WTC11 (cell line): ENCODE data around the gene TMEM87A. TPM values are rescaled to one million over a fixed set of nuclear protein-coding genes. Genes with fewer than 3 reads are reported as not detected.

Experiments used
- ATAC-seq: fragments of 200-7000 bp; cut with Tn5 transposase; 2 replicates; pipeline ENCODE4 v1.10.0; 2021; ENCODE audit warnings: mild to moderate bottlenecking, moderate library complexity
- CTCF ChIA-PET: fragments of 300-600 bp; sonication (Branson Sonifier 250); formaldehyde crosslinking; loops from one replicate; lab custom pipeline; 2021; ENCODE audit warnings: antibody characterized with exemption; lab: Charles Lee
- POLR2A ChIA-PET: fragments of 350-600 bp; sonication (Branson Sonifier 250); formaldehyde crosslinking; loops from one replicate; lab custom pipeline; 2021; ENCODE audit warnings: antibody characterized with exemption; lab: Charles Lee
- DNase-seq: peaks from one replicate; pipeline ENCODE4 v3.0.0; 2021; ENCODE audit warnings: low spot score
- H3K27ac Mint-ChIP-seq: 2 replicates; pipeline ENCODE4 v1.8.0; 2021; ENCODE audit warnings: mixed read lengths
- H3K27me3 Mint-ChIP-seq: 2 replicates; pipeline ENCODE4 v1.8.0; 2021; ENCODE audit warnings: low read depth, mild to moderate bottlenecking, moderate library complexity, mixed read lengths
- H3K36me3 Mint-ChIP-seq: 2 replicates; pipeline ENCODE4 v1.8.0; 2021; ENCODE audit warnings: mixed read lengths
- H3K4me1 Mint-ChIP-seq: 2 replicates; pipeline ENCODE4 v1.8.0; 2022; ENCODE audit warnings: mixed read lengths
- H3K4me3 Mint-ChIP-seq: 2 replicates; pipeline ENCODE4 v1.8.0; 2021; ENCODE audit warnings: mild to moderate bottlenecking, moderate library complexity, mixed read lengths
- H3K9me3 Mint-ChIP-seq: 2 replicates; pipeline ENCODE4 v1.8.0; 2021; ENCODE audit warnings: mixed read lengths
- AFF4 ChIP-seq: sonication (generic); formaldehyde crosslinking; IDR thresholded peaks from 2 replicates; pipeline ENCODE4 v1.8.1; 2023; ENCODE audit warnings: mild to moderate bottlenecking, missing genetic modification reagents, borderline replicate concordance
- ATF3 ChIP-seq: sonication (generic); formaldehyde crosslinking; conservative IDR thresholded peaks from 2 replicates; pipeline ENCODE4 v1.8.1; 2022; ENCODE audit warnings: mild to moderate bottlenecking, missing genetic modification reagents
- CREB1 ChIP-seq: sonication (generic); formaldehyde crosslinking; IDR thresholded peaks from 2 replicates; pipeline ENCODE4 v1.8.0; 2023; ENCODE audit warnings: mild to moderate bottlenecking, missing genetic modification reagents
- GTF2I ChIP-seq: fragments of 250-450 bp; sonication (Bioruptor Pico); conservative IDR thresholded peaks from 2 replicates; pipeline ENCODE4 v1.4.0; 2021; ENCODE audit warnings: mild to moderate bottlenecking
- HMGXB4 ChIP-seq: sonication (generic); formaldehyde crosslinking; IDR thresholded peaks from 2 replicates; pipeline ENCODE4 v1.8.1; 2023; ENCODE audit warnings: mild to moderate bottlenecking, moderate library complexity, missing genetic modification reagents
- MXD4 ChIP-seq: fragments of 250-450 bp; sonication (Bioruptor Pico); IDR thresholded peaks from 2 replicates; pipeline ENCODE4 v1.8.0; 2021; ENCODE audit warnings: mild to moderate bottlenecking, moderate library complexity, borderline replicate concordance
- ZNF232 ChIP-seq: sonication (generic); formaldehyde crosslinking; IDR thresholded peaks from 2 replicates; pipeline ENCODE4 v1.8.0; 2022; ENCODE audit warnings: mild to moderate bottlenecking, missing genetic modification reagents
- ZNF396 ChIP-seq: fragments of 250-450 bp; sonication (Bioruptor Pico); IDR thresholded peaks from 2 replicates; pipeline ENCODE4 v1.8.0; 2021; ENCODE audit warnings: mild to moderate bottlenecking, moderate library complexity, borderline replicate concordance
- ZNF532 ChIP-seq: fragments of 250-450 bp; sonication (Bioruptor Pico); IDR thresholded peaks from 2 replicates; pipeline ENCODE4 v1.9.0; 2021; ENCODE audit warnings: mild to moderate bottlenecking, borderline replicate concordance
- ZNF671 ChIP-seq: fragments of 250-450 bp; sonication (Bioruptor Pico); IDR thresholded peaks from 2 replicates; pipeline ENCODE4 v1.8.0; 2021; ENCODE audit warnings: mild to moderate bottlenecking
- total RNA-seq: library from RNA; stranded (reverse); gene quantifications from 3 replicates; pipeline ENCODE4 v1.2.3, GENCODE V29; 2021
- TF ChIP-seq, protein P1 (sequence below): fragments of 200-600 bp; IDR thresholded peaks from 2 replicates; pipeline ENCODE4 v1.8.0; 2022; ENCODE audit warnings: antibody characterized with exemption
- TF ChIP-seq, protein P2 (sequence below): sonication (generic); formaldehyde crosslinking; IDR thresholded peaks from 2 replicates; pipeline ENCODE4 v1.8.0; 2023; ENCODE audit warnings: missing genetic modification reagents, mild to moderate bottlenecking, borderline replicate concordance
- TF ChIP-seq, protein P3 (sequence below): sonication (generic); formaldehyde crosslinking; IDR thresholded peaks from 2 replicates; pipeline ENCODE4 v1.8.1; 2022; ENCODE audit warnings: low read depth, missing genetic modification reagents, borderline replicate concordance

TMEM87A gene
- total RNA-seq, 1 experiment from 2014 or later = 32.4 TPM

DNA sequence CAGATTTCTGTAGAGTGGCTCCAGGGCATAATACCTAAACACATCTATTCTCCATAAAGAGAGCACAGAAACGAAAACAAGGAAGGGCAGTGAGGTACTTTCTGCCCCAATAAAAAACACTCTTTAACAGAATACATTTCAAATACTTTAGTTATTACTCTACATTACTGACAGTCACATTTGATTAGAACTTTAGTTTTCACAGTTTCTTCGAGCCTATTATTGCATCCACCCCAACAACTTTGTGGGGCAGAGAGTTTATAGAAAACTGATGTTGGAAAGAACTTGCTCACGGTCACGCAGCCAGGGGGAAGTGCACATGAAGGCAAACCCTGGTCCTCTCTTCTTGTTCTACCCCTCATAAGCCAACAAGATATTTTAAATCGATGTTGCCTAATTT is 74.1 kb downstream of the TMEM87A start:
- Mint-ChIP-seq H3K36me3 (peaks cover 13% of the 10 kb centered on the region), H3K4me1 (no peaks in the 10 kb centered on the region), H3K9me3 (peaks cover 6% of the 10 kb centered on the region; the same call in 1 of the 2 replicates), H3K27me3 (no peaks in the 10 kb centered on the region), H3K4me3 (no peak overlapping the region), H3K27ac (no peak overlapping the region)
- DNase-seq (no peak), ATAC-seq (no peak)
- ChIA-PET CTCF (no interaction called here), POLR2A (no interaction called here)
- TF ChIP-seq ZNF532 (no peak), ATF3 (CRISPR knock-in tag) (no peak), GTF2I (CRISPR knock-in tag) (no peak), CREB1 (no peak), AFF4 (no peak), ZNF232 (CRISPR knock-in tag) (no peak), HMGXB4 (CRISPR knock-in tag) (no peak), ZNF396 (CRISPR knock-in tag) (no peak), MXD4 (CRISPR knock-in tag) (no peak), ZNF671 (CRISPR knock-in tag) (no peak)
- TF ChIP-seq, protein P1, sequence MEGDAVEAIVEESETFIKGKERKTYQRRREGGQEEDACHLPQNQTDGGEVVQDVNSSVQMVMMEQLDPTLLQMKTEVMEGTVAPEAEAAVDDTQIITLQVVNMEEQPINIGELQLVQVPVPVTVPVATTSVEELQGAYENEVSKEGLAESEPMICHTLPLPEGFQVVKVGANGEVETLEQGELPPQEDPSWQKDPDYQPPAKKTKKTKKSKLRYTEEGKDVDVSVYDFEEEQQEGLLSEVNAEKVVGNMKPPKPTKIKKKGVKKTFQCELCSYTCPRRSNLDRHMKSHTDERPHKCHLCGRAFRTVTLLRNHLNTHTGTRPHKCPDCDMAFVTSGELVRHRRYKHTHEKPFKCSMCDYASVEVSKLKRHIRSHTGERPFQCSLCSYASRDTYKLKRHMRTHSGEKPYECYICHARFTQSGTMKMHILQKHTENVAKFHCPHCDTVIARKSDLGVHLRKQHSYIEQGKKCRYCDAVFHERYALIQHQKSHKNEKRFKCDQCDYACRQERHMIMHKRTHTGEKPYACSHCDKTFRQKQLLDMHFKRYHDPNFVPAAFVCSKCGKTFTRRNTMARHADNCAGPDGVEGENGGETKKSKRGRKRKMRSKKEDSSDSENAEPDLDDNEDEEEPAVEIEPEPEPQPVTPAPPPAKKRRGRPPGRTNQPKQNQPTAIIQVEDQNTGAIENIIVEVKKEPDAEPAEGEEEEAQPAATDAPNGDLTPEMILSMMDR = no peak
- TF ChIP-seq, protein P2, sequence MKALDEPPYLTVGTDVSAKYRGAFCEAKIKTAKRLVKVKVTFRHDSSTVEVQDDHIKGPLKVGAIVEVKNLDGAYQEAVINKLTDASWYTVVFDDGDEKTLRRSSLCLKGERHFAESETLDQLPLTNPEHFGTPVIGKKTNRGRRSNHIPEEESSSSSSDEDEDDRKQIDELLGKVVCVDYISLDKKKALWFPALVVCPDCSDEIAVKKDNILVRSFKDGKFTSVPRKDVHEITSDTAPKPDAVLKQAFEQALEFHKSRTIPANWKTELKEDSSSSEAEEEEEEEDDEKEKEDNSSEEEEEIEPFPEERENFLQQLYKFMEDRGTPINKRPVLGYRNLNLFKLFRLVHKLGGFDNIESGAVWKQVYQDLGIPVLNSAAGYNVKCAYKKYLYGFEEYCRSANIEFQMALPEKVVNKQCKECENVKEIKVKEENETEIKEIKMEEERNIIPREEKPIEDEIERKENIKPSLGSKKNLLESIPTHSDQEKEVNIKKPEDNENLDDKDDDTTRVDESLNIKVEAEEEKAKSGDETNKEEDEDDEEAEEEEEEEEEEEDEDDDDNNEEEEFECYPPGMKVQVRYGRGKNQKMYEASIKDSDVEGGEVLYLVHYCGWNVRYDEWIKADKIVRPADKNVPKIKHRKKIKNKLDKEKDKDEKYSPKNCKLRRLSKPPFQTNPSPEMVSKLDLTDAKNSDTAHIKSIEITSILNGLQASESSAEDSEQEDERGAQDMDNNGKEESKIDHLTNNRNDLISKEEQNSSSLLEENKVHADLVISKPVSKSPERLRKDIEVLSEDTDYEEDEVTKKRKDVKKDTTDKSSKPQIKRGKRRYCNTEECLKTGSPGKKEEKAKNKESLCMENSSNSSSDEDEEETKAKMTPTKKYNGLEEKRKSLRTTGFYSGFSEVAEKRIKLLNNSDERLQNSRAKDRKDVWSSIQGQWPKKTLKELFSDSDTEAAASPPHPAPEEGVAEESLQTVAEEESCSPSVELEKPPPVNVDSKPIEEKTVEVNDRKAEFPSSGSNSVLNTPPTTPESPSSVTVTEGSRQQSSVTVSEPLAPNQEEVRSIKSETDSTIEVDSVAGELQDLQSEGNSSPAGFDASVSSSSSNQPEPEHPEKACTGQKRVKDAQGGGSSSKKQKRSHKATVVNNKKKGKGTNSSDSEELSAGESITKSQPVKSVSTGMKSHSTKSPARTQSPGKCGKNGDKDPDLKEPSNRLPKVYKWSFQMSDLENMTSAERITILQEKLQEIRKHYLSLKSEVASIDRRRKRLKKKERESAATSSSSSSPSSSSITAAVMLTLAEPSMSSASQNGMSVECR = no peak
- TF ChIP-seq, protein P3, sequence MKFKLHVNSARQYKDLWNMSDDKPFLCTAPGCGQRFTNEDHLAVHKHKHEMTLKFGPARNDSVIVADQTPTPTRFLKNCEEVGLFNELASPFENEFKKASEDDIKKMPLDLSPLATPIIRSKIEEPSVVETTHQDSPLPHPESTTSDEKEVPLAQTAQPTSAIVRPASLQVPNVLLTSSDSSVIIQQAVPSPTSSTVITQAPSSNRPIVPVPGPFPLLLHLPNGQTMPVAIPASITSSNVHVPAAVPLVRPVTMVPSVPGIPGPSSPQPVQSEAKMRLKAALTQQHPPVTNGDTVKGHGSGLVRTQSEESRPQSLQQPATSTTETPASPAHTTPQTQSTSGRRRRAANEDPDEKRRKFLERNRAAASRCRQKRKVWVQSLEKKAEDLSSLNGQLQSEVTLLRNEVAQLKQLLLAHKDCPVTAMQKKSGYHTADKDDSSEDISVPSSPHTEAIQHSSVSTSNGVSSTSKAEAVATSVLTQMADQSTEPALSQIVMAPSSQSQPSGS (CRISPR knock-in tag) = no peak
